Kidney (tissue), 14 donors: ENCODE data around the gene LIPC. TPM values are rescaled to one million over a fixed set of nuclear protein-coding genes. Genes with fewer than 3 reads are reported as not detected.

Experiments
- DNase-seq, 5 donors: peaks; one replicate each; pipeline ENCODE4 v3.0.0-alpha.2; 2013 to 2020
- FAIRE-seq: peaks from 2 replicates; lab custom pipeline; 2012; peaks lifted over from hg19 to GRCh38; lab: Jason Lieb, UNC
- H3K27ac ChIP-seq, 2 donors: one replicate each; pipeline ENCODE4 v1.7.0; 2013; ENCODE audit warnings: low read depth in 2 of 2, low read length in 2 of 2, inconsistent platforms in 1 of 2
- H3K27me3 ChIP-seq: one replicate; pipeline ENCODE4 v1.7.1; 2013; ENCODE audit warnings: low read length, inconsistent platforms; ENCODE audit not compliant: control insufficient read depth, insufficient read depth
- H3K36me3 ChIP-seq, 3 donors: one replicate each; pipeline versions ENCODE4 v1.7.0 to v1.7.1; 2013; ENCODE audit warnings: low read length in 3 of 3, control low read depth in 1 of 3, inconsistent platforms in 1 of 3; ENCODE audit not compliant: insufficient read depth in 3 of 3, control insufficient read depth in 2 of 3
- H3K4me1 ChIP-seq, 3 donors: one replicate each; pipeline versions ENCODE4 v1.7.0 to v1.7.1; 2013; ENCODE audit warnings: low read length in 3 of 3, inconsistent platforms in 1 of 3, low read depth in 1 of 3; ENCODE audit not compliant: control insufficient read depth in 2 of 3, insufficient read depth in 2 of 3
- H3K4me3 ChIP-seq, 3 donors: one replicate each; pipeline versions ENCODE4 v1.7.0 to v1.8.1; 2013; ENCODE audit warnings: low read length in 3 of 3, control low read depth in 1 of 3, inconsistent platforms in 1 of 3
- H3K9ac ChIP-seq, 3 donors: one replicate each; pipeline versions ENCODE4 v1.7.0 to v1.7.1; 2013; ENCODE audit warnings: low read length in 3 of 3, control low read depth in 1 of 3, inconsistent platforms in 1 of 3
- H3K9me3 ChIP-seq, 3 donors: one replicate each; pipeline versions ENCODE4 v1.7.0 to v1.7.1; 2013; ENCODE audit warnings: low read length in 3 of 3, control low read depth in 1 of 3, inconsistent platforms in 1 of 3; ENCODE audit not compliant: control insufficient read depth in 2 of 3, insufficient read depth in 1 of 3
- intact Hi-C: fragments of 100-400 bp; cut with DNase I; formaldehyde crosslinking; loops from one replicate; pipeline ENCODE4 v1.11.1; 2022
- polyA plus RNA-seq: library from polyadenylated mRNA; stranded (reverse); fragments of 350-450 nt; fragmentation: Illumina TruSeq; extraction: RNeasy Lipid Tissue Mini Kit (QIAGEN cat#74804); gene quantifications from one replicate; pipeline ENCODE4 v1.2.3, GENCODE V29; 2014; ENCODE audit warnings: low read depth, low replicate concordance; ENCODE audit not compliant: insufficient read depth
- total RNA-seq: library from RNA; stranded (reverse); fragmentation: NEBNext Ultra II Directional; extraction: Animal tissue kit (Norgen Biotek cat#: 25700); gene quantifications from one replicate; pipeline ENCODE4 v1.2.1, GENCODE V29; 2021
- TF ChIP-seq, protein P1 (sequence below): IDR thresholded peaks from 3 replicates; pipeline ENCODE4 v1.5.1; 2012; ENCODE audit warnings: mild to moderate bottlenecking, moderate library complexity, borderline replicate concordance; ENCODE audit not compliant: insufficient read depth; ENCODE audit errors: extremely low read depth
- donor health status: control.
- donor health status: control.
- donor health status: control.
- donor health status: control.
- donor health status: control.
- donor health status: DM: yes; HTN: yes; CAD: no.
- donor health status: Normal renal cell carcinoma (clear cell type).

Gene LIPC
- total and polyA plus RNA-seq, 2 donors from 2014 or later = 9.9 to 21.6 TPM

DNA sequence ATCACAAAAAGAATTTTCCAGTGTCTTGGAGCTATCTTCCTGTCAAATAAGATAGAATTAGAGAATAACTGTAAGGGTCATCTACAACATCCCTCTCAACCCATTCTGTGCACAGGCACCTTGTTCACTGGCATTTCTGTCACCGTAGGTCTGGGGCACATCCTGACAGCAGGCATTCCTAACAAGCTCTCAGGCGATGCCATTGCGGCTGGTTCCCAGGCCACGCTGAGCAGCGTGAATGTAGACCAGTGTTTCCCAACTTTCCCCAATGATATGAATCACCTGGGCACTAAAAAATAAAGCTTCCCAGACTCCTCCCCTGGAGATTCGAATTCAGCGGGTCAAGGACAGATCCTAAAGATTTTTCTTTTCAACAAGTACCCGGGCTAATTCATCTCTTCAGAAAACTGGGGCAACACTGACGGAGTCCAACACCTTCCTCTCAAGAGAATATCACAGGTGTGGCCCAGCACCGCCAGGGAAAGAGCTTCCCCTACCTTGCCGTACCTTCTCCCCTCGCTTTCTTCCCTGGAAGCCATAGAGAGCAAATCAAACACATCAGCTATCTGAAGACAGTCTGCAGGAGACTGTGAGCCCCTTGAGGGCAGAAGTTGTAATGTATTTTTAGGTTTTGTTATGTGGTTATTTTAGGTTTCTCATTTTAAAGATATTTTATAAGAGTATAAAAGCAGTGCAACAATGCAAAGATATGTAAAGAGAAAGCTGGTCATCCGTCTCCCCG, 143.4 kb downstream of the LIPC start:
- H3K9ac ChIP-seq = no peak overlapping the region
- FAIRE-seq = no peak
- intact Hi-C loops = no loop called here

DNA sequence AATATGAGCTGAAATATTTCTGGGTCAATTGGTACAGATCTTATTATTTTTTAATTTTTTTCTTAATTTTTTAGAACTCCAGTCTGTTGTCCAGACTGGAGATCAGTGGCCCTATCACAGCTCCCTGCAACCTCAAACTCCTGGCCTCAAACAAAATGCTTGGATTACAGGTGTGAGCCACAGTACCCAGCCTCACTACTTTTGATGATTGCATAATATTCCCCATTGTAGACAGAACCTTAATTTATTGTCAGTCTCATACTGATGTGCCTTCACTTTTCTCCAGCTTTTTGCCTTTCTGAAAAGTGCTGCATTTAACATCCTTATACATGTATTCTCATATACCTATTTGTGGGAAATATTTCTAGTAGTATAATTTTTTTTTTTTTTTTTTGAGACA, 144.9 kb downstream of the LIPC start:
- Histone ChIP-seq H3K4me1 (no peaks in the 10 kb centered on the region), H3K9ac (no peak overlapping the region), H3K27ac (no peak overlapping the region), H3K9me3 (no peaks in the 10 kb centered on the region), H3K4me3 (no peak overlapping the region), H3K27me3 (no peaks in the 10 kb centered on the region), H3K36me3 (no peaks in the 10 kb centered on the region)
- FAIRE-seq = no peak
- TF ChIP-seq, protein P1, sequence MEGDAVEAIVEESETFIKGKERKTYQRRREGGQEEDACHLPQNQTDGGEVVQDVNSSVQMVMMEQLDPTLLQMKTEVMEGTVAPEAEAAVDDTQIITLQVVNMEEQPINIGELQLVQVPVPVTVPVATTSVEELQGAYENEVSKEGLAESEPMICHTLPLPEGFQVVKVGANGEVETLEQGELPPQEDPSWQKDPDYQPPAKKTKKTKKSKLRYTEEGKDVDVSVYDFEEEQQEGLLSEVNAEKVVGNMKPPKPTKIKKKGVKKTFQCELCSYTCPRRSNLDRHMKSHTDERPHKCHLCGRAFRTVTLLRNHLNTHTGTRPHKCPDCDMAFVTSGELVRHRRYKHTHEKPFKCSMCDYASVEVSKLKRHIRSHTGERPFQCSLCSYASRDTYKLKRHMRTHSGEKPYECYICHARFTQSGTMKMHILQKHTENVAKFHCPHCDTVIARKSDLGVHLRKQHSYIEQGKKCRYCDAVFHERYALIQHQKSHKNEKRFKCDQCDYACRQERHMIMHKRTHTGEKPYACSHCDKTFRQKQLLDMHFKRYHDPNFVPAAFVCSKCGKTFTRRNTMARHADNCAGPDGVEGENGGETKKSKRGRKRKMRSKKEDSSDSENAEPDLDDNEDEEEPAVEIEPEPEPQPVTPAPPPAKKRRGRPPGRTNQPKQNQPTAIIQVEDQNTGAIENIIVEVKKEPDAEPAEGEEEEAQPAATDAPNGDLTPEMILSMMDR = no peak
- DNase-seq = no peak
- intact Hi-C loops = no loop called here

More for the DNA sequence above, 143.4 kb downstream of the LIPC start:
- no peak overlapping the region for H3K27ac ChIP-seq
- TF ChIP-seq, protein P1 = no peak
- no peaks in the 10 kb centered on the region for H3K36me3 ChIP-seq
- H3K9me3 ChIP-seq = no peaks in the 10 kb centered on the region
- H3K4me1 ChIP-seq = no peaks in the 10 kb centered on the region
- no peak for DNase-seq
- H3K27me3 ChIP-seq = no peaks in the 10 kb centered on the region
- no peak overlapping the region for H3K4me3 ChIP-seq

DNA sequence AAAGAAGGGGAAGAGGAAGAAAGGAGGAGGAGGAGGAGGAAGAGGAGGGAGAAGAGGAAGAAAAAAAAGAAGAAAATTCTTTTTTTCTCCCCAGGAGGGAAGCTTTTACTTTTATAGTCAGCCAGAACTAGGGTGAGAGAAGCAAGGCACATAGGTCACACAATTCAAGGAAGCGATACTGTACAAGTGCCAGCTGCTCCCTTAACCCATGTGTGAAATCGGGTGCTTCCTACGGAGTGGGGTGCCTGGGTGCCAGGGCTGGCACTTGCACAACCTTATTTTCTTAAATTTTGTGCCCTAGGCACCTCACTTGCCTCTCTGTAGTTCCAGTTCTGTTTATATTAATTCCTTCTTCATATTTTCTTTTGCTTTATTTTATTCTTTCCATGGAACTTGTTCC, 150.4 kb downstream of the LIPC start:
- Histone ChIP-seq H3K9ac (no peak overlapping the region), H3K4me1 (peaks cover 0 to 4% (median 0%) of the 10 kb centered on the region in 3 donors), H3K36me3 (no peaks in the 10 kb centered on the region), H3K27me3 (no peaks in the 10 kb centered on the region), H3K4me3 (no peak overlapping the region), H3K9me3 (no peaks in the 10 kb centered on the region), H3K27ac (no peak overlapping the region)
- TF ChIP-seq, protein P1 = no peak
- intact Hi-C loops = no loop called here
- FAIRE-seq (no peak), DNase-seq (no peak)
